ENCODE measurements around the gene PAQR5. TPM values are rescaled to one million over a fixed set of nuclear protein-coding genes. Genes with fewer than 3 reads are reported as not detected.
"Not testable (repeated sequence)": the region's sequence is repeated elsewhere in the genome, so short reads cannot be mapped to it uniquely, and the experiment has no call there.

PAQR5 gene
- total RNA-seq, 1 donor from 2014 or later = 13.6 TPM

- ATAC-seq = no peak
Observed at GRCh38 chr15:69357773-69358771, 59.4 kb downstream of the PAQR5 start.

- no peak for ATAC-seq
Observed at GRCh38 chr15:69358850-69359249, 60.1 kb downstream of the PAQR5 start.

GRCh38 chr15:69359722-69360121, 61.0 kb downstream of the PAQR5 start:
- peak; percentile 85 for ATAC-seq

- no peak for ATAC-seq
Observed at GRCh38 chr15:69360642-69361041, 61.9 kb downstream of the PAQR5 start.

GRCh38 chr15:69367236-69367635, 68.5 kb downstream of the PAQR5 start:
- no peak for ATAC-seq

GRCh38 chr15:69369631-69370030, 70.9 kb downstream of the PAQR5 start:
- ATAC-seq = no peak

GRCh38 chr15:69373406-69373805, 74.7 kb downstream of the PAQR5 start:
- ATAC-seq = no peak

GRCh38 chr15:69375151-69375790, 76.6 kb downstream of the PAQR5 start:
- ATAC-seq = no peak

- no peak for ATAC-seq
Observed at GRCh38 chr15:69377216-69377970, 78.7 kb downstream of the PAQR5 start.

GRCh38 chr15:69380100-69380725, 81.5 kb downstream of the PAQR5 start:
- peak; percentile 10 for ATAC-seq

GRCh38 chr15:69380726-69381105, 82.0 kb downstream of the PAQR5 start:
- ATAC-seq = no peak

GRCh38 chr15:69382176-69382575, 83.5 kb downstream of the PAQR5 start:
- ATAC-seq = not testable (repeated sequence)

GRCh38 chr15:69384066-69384465, 85.4 kb downstream of the PAQR5 start:
- ATAC-seq = not testable (repeated sequence)

GRCh38 chr15:69384626-69385598, 86.2 kb downstream of the PAQR5 start:
- no peak for ATAC-seq

- no peak for ATAC-seq
Observed at GRCh38 chr15:69385831-69386230, 87.1 kb downstream of the PAQR5 start.

GRCh38 chr15:69386284-69386683, 87.6 kb downstream of the PAQR5 start:
- no peak for ATAC-seq

- no peak for ATAC-seq
Observed at GRCh38 chr15:69388260-69388705, 89.6 kb downstream of the PAQR5 start.

GRCh38 chr15:69389426-69389825, 90.7 kb downstream of the PAQR5 start:
- no peak for ATAC-seq

GRCh38 chr15:69390575-69390974, 91.9 kb downstream of the PAQR5 start:
- peak; percentile 83 for ATAC-seq

- peak; percentile 42 for ATAC-seq
Observed at GRCh38 chr15:69391046-69391757, 92.5 kb downstream of the PAQR5 start.
